GM19099 (cell line): Measurements from ENCODE around the gene SLC35G2.

Experiments
- POLR2A ChIP-seq: IDR thresholded peaks from 3 replicates; pipeline ENCODE4 v1.6.1; 2011; ENCODE audit warnings: low read depth; ENCODE audit not compliant: insufficient read length; ENCODE audit errors: extremely low read depth

Gene SLC35G2

DNA sequence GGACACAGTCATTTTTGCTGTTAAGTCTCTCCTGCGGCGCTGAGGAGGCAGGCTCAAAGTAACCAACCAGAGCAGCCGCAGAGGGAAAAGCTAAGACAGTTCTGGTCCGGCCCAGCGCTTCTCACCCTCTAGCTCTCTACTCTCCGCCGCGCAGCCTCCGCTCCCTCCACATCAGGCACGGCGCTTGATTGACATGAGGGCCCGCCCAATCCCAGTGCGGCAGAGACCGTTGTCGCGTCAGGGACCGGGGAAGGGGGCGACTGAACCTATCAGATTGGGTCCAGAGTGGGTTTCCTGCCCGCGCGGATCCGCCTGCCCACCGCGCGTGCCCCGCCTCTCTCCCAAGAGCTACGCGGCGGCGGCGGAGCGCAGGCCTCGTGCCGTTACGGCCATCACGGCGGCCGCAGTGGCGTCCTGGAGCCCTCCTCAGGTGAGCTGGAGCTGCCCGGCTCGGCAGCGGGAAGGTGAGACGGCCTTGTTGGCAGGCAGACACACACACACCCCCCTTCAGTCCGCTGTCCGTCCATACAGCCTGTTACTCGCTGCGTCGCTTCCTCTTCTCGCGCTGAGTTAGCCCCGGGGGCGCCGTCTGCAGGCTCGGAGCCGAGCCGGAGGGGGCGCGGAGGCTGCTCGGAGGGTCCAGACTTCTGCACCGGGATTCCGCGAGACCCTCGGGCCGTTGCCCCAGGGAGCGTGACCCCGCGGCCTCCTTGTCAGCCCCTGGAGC, 43.1 kb downstream of the SLC35G2 start, which contains the start of gene NCK1:
Gene NCK1 (plus strand): TSS at position 319 of the 727 bp plus-strand sequence. CDS start 65,794 bp downstream, outside the sequence.
- TF ChIP-seq POLR2A: peak; percentile 95

DNA sequence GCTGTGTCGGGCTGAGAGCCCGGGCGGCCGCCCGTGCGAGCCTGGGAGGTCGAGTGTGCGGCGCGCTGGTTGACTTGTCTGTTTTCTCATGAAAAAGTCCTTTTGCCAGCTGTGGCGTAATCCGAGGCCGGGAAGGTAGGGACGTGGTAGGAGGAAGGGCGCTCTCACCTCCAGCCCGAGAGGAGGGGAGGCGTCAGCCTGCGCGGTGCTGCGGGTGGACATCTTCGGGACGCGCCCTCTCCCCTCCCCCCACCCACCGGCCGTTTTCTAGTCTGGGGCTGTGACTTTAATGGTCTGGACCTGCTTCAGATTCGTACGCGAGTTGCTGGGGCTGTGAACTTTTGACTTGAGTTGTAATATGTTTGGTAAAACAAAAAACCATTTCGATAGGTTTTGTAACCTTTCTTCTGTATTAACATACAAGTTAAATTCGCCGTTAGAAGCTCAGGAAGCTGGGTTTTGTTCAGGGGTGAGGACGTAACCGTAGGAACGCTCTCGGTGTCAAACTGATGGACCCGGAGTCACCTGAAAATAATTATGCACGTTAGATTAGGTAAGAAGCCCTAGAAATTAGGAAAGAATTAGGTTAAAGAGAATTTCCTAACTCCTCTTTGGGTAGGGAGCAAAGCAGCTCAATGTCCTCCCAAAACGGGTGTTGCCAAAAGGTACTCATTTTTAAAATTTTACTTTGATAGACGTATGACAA, 43.8 kb downstream of the SLC35G2 start:
- no peak for TF ChIP-seq POLR2A

DNA sequence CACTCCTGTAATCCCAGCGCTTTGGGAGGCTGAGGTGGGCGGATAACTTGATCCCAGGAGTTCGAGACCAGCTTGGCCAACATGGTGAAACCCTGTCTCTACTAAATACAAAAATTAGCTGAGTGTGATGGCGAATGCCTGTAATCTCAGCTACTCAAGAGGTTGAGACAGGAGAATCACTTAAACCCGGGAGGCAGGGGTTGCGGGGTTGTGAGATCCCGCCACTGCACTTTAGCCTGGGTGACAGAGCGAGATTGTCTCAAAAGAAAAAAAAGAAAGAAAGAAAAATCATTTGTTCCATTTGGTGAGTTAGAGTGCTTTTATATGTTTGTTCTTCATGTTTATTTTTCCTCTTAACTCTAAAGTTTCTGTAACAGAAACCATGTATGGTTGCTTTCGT, 50.4 kb downstream of the SLC35G2 start:
- TF ChIP-seq POLR2A: no peak

DNA sequence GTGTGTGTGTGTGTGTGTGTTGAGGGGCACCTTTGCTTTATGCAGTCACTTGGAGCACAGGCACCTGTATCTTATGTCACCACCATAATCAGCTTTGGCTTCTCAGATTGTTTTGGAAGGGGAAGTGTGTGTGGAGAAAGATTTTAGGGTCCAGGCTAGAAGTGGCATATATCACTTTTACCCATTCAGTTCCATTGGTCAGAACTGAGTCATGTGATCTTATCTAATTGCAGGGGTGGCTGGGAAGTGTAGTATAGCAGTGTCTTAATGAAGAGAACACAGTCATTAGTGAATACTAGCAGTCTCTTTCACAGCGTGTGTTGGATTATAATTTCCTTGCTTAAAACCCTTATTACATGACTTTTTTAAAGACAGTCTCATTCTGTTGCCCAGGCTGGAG, 63.6 kb downstream of the SLC35G2 start:
- no peak for TF ChIP-seq POLR2A

DNA sequence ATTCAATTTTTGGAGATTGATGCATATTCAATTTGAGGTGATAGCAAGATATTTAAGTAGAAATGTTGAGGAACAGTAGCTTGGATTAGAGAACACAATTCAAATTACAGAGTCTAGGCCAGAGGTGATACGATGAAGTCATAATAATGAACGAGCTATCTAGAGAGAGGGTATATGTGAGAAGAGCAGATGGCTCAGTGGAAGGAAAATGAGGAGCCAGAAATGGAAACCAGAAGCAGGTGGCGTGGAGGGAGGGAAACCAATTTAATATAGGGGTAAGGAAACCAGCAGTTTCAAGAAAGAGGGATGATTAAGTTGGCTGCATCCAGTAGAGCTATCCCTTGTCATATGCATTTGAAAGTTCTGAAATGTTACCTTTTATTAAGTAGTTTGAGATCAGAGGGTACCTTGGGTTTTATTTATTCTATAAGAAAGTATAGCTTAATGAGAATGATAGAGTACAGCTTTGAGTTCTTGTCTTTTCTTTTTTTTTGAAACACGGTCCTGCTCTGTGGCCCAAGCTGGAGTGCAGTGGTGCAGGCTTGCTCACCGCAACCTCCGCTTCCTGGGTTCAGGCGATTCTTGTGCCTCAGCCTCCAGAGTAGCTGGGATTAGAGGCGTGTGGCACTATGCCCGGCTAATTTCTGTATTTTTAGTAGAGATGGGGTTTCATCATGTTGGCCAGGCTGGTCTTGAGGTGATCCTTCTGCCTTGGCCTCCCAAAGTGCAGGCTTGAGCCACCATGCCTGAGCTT, 65.2 kb downstream of the SLC35G2 start:
- TF ChIP-seq POLR2A: no peak

DNA sequence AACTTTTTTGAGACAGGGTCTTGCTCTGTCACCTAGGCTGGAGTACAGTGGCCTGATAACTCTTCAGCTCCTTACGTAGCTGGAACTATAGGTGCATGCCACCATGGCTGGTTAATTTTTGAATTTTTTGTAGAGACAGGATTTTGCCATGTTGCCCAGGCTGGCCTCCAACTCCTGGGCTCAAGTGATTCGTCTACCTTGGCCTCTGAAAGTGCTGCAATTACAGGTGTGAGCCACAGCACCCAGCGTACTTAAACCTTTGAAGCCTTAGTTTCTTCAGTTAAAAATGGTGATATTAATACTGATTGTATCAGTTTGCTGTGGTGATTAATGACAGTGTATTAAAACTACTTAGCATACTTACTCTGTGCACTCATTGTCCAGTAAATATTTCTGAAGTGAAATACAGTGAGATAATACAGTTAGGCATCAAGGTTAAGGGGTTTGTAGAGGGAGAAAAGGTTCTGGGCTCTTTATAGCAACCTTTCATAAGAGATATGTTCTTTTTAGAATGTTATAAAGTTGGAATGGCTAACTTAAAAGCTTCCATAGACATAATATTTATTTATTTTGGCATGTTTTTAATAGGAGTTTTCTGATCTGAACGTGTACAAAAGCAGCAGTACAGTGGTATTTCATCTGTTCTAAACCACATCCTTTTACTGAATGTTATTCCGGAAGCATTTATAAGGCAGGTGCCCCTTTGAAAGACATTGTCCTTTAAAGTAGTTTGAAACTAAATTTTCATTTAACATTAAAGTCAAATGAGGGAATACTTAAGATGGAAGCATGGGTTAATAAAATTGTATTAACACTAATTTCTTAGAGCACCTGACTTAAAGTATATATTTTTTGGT, 66.7 kb downstream of the SLC35G2 start:
- no peak for TF ChIP-seq POLR2A

DNA sequence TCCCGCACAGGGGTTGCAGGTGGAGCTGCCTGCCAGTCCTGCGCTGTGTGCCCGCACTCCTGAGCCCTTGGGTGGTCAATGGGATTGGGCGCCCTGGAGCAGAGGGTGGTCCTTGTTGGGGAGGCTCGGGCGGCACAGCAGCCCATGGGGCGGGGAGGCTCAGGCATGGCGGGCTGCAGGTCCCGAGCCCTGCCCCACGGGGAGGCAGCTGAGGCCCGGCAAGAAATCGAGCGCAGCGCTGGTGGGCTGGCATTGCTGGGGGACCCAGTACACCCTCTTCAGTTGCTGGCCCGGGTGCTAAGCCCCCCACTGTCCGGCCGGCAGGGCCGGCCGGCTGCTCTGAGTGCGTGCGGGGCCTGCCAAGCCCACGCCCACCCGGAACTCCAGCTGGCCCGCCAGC, 71.0 kb downstream of the SLC35G2 start:
- no peak for TF ChIP-seq POLR2A

DNA sequence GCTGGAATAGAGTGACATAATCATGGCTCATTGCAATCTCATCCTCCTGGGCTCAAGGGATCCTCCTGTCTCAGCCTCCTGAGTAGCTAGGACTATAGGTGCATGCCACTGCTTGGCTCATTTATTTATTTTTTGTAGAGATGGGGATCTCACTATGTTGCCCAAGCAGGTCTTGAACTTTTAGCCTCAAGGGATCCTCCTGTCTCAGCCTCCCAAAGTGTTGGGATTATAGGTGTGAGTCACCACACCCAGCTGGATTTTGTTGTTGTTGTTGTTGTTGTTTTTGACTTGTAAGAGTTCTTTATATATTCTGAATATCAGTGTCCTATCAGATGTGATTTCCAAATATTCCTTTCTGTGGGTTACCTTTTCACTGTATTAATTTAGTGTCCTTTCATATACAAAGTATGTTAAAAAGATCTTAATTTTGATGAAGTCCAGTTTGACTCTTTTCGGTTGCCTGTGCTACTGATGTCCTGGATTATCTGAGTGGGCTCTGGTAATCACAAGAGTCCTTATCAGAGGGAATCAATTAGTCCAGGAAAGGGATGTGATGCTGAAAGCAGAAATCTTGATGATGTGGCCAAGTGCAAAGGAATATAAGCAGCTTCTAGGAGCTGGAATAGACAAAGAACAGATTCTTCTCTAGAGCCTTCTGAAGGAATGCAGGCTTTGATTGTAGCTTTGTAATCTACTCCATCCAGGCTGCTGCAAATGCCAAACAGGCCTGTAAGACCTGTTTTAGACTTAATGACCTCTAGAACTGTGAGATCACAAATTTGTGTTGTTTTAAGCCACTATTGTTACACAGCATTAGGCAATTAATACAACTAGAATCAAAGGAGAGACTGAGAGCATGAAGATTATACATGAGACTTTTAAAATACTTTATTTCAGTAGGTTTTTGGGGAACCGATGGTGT, 73.3 kb downstream of the SLC35G2 start:
- no peak for TF ChIP-seq POLR2A

DNA sequence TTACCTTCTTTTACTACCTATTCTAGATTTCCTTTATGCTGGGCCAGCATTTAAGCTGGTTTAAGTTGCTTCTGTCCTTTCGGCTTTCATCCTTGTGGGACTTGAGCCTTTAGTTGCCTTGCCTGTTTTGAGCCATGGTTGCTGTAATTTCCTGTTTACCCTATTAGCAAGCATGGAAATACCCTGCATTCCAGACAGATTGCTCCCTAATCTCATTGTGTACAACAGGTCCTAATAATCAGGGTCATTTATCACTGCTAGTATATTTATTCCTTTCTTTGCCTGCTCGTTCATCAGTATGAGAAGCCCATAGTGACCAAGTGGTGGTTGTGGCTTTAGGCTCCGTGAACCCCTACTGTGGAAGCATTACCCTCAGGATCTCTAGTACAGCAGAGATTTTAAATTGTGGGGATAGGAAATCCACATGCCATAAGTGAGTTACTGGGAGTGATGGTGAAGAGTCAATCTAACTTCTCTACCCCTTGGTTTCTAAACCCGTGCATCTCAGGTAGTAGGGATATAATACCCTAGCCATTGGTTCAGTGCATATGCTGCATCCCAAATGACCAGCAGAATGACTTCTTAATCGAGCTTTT, 75.0 kb downstream of the SLC35G2 start:
- no peak for TF ChIP-seq POLR2A

DNA sequence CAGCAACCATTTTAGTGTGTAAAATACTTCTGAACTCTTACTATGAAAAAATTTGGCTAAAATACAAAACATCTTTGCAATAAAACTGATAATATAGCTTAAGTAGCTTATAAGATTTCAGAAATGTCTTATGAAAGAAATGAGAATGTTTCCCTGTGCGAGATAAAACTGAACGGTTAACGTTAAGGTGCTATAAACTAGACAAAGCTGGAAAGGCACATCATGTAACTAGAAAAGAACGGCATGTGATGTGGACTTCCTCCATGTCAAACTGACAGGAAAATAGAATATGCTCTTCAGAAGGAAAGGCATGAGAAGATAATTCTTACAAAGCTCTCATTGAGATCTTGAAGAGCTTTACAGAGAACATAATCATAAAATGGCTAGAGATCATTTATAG, 79.6 kb downstream of the SLC35G2 start:
- TF ChIP-seq POLR2A: no peak

DNA sequence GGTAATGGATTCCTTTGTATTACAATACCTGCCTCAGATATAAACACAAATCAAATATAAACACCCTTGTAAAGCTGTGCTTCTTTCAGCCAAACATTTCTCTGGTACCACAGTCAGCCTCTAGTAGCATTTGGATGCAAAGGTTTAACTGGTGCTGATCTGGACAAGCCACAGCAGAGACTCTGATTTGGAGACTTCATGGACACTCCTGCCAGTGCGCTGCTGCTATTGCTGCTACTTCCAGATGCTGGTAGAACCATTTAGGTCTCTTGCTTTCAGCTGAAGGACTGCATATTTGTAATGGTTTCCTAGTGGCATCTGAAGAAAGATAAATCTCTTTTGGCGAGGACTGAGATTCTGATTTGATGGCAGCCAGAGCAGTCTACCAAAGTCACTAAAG, 80.0 kb downstream of the SLC35G2 start:
- TF ChIP-seq POLR2A: no peak

DNA sequence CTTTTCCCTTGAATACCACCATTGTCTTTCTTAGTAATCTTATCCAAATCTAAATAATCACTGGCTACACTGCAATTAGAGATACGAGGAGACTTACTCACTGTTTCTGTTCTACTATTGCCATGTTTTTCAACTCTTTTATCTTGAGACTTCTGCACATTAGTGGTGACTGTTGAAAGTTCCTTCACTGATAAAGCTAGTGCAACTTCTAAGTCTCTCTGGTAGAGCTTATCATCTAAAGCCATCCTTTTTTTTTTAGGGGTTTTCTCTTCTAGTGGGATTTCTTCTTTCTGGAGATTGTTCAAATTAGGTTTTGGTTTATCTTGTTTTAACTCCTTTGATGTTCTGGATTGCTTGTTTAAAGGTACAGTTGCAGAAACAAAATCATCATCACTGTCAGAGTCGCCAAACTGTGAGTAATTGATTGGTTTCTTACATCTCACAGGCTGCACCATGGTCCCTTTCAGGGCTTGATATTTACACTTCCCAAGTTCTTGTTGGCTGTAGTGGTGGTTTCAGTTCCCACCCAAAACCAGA, 80.8 kb downstream of the SLC35G2 start:
- no peak for TF ChIP-seq POLR2A

DNA sequence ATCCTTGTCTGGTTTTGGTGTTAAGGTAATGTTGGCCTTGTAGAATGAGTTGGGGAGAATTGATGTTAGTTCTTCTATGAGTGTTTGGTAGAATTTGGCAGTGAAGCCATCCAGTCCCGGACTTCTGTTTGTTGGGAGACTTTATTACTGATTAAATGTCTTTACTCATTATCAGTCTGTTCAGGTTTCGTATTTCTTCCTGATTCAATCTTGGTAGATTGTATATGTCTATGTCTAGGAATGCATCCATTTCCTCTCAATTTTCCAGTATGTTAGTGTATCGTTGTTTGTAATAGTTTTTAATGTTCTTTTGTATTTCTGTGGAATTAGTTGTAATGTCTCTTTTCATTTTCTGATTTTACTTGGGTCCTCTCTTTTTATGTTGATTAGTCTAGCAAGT, 82.5 kb downstream of the SLC35G2 start:
- TF ChIP-seq POLR2A: no peak
